Dermis blood vessel endothelial cell (primary cell): ENCODE measurements around the gene CDH13. TPM values are rescaled to one million over a fixed set of nuclear protein-coding genes. Genes with fewer than 3 reads are reported as not detected.

ENCODE experiments used
- DNase-seq: peaks from one replicate; pipeline ENCODE4 v3.0.0; 2010
- total RNA-seq: library from RNA; depleted of rRNA; stranded (reverse); fragments of >200 nt; gene quantifications from 2 replicates; pipeline ENCODE4 v1.2.3, GENCODE V29; 2014

The CDH13 gene
- total RNA-seq, 1 donor from 2014 or later: 135 TPM

GRCh38 chr16:83266848-83267553 is 640.2 kb downstream of the CDH13 start:
- DNase-seq: no peak

- DNase-seq: no peak
These were observed 641.4 kb downstream of the CDH13 start for GRCh38 chr16:83268169-83268568.

- DNase-seq: no peak
These were observed 642.3 kb downstream of the CDH13 start for GRCh38 chr16:83269048-83269447.

GRCh38 chr16:83269541-83269940 is 642.8 kb downstream of the CDH13 start:
- DNase-seq: no peak

- no peak for DNase-seq
These were observed 643.3 kb downstream of the CDH13 start for GRCh38 chr16:83270061-83270460.

- DNase-seq: no peak
These were observed 643.9 kb downstream of the CDH13 start for GRCh38 chr16:83270640-83271039.

GRCh38 chr16:83271123-83271522 is 644.4 kb downstream of the CDH13 start:
- DNase-seq: no peak

GRCh38 chr16:83271970-83272575 is 645.3 kb downstream of the CDH13 start:
- DNase-seq: no peak

GRCh38 chr16:83272843-83273242 is 646.1 kb downstream of the CDH13 start:
- DNase-seq: no peak

GRCh38 chr16:83273504-83274173 is 646.9 kb downstream of the CDH13 start:
- DNase-seq: no peak

GRCh38 chr16:83279251-83279650 is 652.5 kb downstream of the CDH13 start:
- DNase-seq: no peak

- DNase-seq: no peak
These were observed 659.2 kb downstream of the CDH13 start for GRCh38 chr16:83285921-83286320.

- DNase-seq: no peak
These were observed 669.7 kb downstream of the CDH13 start for GRCh38 chr16:83296505-83296904.

GRCh38 chr16:83298541-83298940 is 671.8 kb downstream of the CDH13 start:
- no peak for DNase-seq

GRCh38 chr16:83300326-83300725 is 673.6 kb downstream of the CDH13 start:
- no peak for DNase-seq

- DNase-seq: peak; percentile 30
These were observed 675.2 kb downstream of the CDH13 start for GRCh38 chr16:83301971-83302370.

GRCh38 chr16:83302853-83303252 is 676.1 kb downstream of the CDH13 start:
- DNase-seq: peak; percentile 7

- DNase-seq: peak; percentile 91
These were observed 678.3 kb downstream of the CDH13 start for GRCh38 chr16:83305092-83305491.

GRCh38 chr16:83306961-83307593 is 680.3 kb downstream of the CDH13 start:
- DNase-seq: peak; percentile 59

- DNase-seq: peak; percentile 12
These were observed 680.8 kb downstream of the CDH13 start for GRCh38 chr16:83307594-83307992.

- no peak for DNase-seq
These were observed 681.6 kb downstream of the CDH13 start for GRCh38 chr16:83308414-83308813.

- DNase-seq: no peak
These were observed 684.0 kb downstream of the CDH13 start for GRCh38 chr16:83310816-83311215.

GRCh38 chr16:83312015-83312717 is 685.4 kb downstream of the CDH13 start:
- DNase-seq: no peak
